ENCODE results near the gene SMPD3.
"Not testable (repeated sequence)": the region's sequence is repeated elsewhere in the genome, so short reads cannot be mapped to it uniquely, and the experiment has no call there.

SMPD3 gene

GRCh38 chr16:68448360-68448970 is at the start of gene SMPD3:
Gene SMPD3 (minus strand): TSS chr16:68448508. CDS start chr16:68372181, 76,327 bp downstream.
- DNase-seq = peak; percentile 99

- no peak for DNase-seq
Measured at GRCh38 chr16:68496689-68497088, 48.4 kb upstream of the SMPD3 start.

DNA sequence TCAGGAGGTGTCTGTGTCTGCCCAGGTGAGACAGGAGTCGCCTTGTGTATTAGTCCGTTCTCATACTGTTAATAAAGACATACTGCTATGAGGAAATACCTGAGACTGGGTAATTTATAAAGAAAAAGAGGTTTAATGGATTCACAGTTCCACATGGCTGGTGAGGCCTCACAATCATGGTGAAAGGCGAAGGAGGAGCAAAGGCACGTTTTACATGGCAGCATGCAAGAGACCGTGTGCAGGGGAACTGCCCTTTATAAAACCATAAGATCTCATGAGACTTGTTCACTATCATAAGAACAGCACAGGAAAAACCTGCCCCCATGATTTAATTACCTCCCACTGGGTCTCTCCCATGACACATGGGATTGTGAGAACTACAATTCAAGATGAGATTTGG is 46.0 kb upstream of the SMPD3 start:
- DNase-seq = not testable (repeated sequence)

DNA sequence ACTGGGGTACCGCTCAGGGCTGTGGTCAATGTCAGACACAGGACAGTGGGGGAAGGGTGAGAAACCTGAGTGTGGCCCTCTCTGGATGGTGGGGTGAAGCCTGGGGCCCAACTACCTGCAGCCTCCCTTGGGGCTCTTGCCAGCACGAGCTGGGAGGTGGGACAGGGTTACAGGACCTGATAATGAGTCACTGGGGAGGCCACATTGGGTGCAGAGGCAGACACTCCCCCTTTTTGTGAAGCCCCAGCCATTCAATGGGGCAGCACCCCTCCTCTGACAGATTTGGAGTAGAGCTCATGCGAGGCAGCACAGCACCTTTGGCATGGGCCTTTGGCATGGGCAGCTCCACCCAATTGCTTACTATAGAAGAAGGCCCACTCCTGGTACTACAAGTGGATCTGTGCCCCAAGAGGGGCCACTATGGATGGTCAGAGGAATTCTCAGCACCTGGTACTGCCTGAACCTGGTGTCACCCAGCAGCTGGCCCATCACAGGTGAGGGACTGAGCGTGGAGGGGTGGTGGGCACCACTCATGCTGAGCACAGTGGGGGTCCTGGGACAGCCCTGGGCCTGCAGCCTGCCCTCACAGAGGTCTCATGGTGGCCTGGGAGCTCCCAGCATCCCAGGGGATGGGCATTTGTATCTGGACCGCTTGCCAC is 45.2 kb upstream of the SMPD3 start:
- DNase-seq = no peak

DNA sequence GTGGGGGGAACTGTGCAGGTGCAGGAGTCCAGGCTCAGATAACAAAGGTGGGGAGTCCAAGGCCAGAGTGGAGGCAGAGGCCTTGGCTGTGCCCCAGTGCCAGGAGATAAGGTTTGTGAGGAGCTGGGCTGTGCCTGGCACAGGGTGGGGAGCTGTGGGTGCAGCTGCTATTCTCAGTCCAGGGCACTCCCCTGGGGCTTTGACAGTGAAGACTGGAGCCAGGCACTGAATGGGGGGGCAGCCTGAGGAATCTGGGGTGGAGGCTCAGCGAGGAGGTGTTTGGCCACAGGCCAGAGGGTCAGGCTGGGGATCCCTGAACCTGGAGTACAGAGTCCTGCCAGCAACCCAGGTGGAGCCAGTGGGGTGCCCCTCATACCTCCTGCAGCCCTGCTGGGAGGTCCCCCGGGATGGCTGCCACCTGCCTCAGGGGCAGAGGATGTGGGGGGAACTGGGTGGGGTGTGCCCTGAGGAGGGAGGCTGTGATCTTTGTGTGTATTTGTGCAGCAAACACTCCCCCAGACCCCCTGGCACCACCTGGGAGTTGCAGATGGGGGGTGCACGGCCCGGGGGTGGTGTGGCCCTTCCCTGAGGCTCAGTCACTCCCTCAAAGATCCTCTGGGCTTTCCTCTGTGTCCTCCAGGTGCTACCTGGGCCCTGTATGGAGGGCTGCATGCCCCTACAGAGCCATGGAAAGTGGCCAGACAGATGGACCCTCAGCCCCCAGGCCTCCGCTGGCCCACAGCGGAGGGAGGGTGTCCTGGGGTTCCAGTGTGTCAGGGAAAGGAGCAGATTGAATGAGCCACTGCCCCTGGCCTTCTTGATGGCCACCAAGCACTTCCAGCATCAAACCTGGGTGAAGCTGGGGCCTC is 44.5 kb upstream of the SMPD3 start:
- no peak for DNase-seq

DNA sequence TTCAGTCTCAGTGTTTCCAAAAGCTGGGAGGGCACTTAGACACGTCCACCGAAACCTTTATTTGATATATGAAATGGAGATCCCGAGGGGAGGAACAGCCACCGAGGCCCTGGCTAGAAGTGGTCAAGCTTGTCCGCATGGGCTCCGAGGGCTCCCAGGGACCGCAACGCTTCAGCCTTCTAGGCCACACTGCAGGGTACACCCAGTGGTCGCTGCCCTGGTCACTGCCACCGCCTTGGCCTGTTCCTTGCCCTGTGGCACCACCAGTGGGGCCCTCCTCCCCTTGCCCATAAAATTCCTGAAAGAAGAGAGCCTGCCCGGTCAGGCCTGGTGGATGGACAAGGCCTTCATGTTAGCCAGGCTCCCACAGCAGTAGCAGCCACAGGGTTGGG is 43.8 kb upstream of the SMPD3 start:
- no peak for DNase-seq

DNA sequence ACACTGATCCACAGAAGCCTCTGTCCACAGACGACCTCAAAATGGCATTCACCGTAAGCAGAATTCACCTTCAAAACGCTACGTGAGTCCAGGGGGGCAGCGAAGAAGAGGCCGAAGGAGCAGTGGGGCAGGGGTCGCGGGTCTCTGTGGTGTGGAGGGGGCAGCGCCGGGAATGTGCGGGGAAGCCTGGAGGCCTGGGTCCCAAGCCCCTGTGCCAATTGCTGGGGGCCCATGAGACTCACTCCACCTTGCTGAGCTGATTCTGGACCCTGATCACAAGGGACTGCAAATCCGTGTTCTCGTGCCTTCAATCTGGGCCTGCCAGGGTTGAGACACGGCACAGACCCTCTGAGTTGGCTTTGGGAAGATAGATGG is 43.3 kb upstream of the SMPD3 start:
- no peak for DNase-seq

- no peak for DNase-seq
Measured at GRCh38 chr16:68490829-68491575, 42.7 kb upstream of the SMPD3 start.

GRCh38 chr16:68490358-68490757 is 42.0 kb upstream of the SMPD3 start:
- no peak for DNase-seq

GRCh38 chr16:68488554-68488953 is 40.2 kb upstream of the SMPD3 start:
- DNase-seq = no peak

- no peak for DNase-seq
Measured at GRCh38 chr16:68487669-68488068, 39.4 kb upstream of the SMPD3 start.

- no peak for DNase-seq
Measured at GRCh38 chr16:68487203-68487514, 38.9 kb upstream of the SMPD3 start.

GRCh38 chr16:68486502-68487202 is 38.3 kb upstream of the SMPD3 start:
- no peak for DNase-seq

GRCh38 chr16:68481636-68482035 is 33.3 kb upstream of the SMPD3 start:
- DNase-seq = no peak

DNA sequence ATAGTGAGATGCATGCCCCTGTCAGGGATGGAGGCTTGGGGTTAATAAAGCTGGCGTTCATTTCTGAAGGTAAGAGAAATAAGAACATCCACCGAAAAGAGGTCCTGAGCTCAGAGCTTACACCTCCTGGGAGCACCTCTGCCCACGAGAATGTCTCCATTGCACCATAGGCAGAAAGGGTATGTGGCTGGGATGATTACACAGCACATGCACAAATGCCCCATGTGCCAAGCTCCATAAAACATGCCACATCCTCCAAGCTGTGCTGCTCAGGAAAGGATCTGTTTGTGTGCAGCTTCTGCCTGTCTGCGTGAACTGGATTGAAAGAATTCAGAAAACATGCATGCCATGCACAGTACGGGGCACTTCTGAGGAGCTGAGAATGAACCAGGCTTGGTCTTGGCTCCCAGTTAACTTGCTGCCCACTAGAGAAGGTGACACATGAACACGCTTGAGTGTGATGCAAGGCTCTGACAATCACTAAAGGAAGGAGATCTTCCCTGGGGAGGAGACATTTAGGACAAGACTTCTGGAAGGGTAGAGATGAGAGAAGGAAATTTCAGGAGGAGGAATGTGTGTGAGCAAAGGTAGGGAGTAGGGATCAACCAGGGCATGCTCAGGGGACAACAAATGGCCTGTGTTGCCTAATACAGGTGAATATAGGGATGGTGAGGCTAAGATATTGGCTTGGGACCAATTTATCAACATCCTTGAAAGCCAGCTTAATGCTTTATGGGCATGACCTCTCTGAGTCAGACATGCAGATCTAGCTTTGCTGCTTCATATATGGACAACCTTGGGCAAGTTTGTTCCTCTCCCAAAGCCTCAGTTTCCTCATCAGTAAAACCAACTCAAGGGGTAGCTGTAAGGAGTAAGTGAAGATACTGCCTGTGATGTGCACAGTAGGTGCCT is 32.0 kb upstream of the SMPD3 start:
- DNase-seq = no peak

DNA sequence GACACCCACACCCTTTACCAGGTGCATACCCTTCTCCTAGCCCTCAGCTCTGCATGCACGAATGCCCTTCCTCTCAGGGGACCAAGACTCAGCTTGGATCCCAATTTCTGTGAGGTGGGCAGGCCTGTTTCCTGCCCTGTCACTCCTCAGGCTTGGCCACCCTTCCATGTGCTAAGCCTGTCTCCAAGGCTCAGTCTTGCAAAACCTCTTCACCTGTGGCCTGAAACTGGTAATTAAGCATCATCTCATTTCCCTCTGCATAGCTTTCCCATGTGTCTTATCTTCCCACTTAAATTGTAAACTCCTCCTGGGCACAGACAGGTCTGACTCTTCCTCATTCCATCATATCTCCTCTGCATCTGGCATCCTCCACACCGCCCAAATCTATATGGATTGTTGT is 31.0 kb upstream of the SMPD3 start:
- no peak for DNase-seq

- DNase-seq = no peak
Measured at GRCh38 chr16:68478526-68479250, 30.4 kb upstream of the SMPD3 start.

DNA sequence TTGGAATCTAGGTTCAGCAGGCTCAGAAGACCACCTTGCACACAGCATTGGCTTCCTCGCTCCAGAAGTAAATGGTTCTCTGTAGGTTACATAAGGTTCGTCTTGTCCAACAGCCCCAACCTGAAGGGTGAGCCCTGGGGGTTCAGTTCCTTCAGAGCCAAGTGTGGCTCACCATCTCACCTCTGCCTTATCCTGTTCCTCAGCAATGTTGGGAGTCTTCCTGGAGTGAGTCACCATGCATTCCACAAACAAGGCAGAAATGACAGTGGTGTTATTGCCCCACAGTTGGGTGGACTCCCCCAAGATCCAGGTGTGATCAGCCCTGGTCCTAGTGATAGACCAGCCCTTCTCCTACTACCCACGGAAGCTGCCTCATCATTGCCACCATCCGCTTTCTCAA is 26.8 kb upstream of the SMPD3 start:
- no peak for DNase-seq

GRCh38 chr16:68473358-68474070 is 25.2 kb upstream of the SMPD3 start:
- DNase-seq = no peak

- DNase-seq = no peak
Measured at GRCh38 chr16:68472581-68472980, 24.3 kb upstream of the SMPD3 start.

All from DMS 273 treated with DMSO at 0.1 percent for 48 hours (cell line).